ENCODE measurements around the gene ACVR1C.

Gene ACVR1C

GRCh38 chr2:157492189-157492773 lies 136.4 kb downstream of the ACVR1C start:
- peak; percentile 65 to 80 for DNase-seq

DNA sequence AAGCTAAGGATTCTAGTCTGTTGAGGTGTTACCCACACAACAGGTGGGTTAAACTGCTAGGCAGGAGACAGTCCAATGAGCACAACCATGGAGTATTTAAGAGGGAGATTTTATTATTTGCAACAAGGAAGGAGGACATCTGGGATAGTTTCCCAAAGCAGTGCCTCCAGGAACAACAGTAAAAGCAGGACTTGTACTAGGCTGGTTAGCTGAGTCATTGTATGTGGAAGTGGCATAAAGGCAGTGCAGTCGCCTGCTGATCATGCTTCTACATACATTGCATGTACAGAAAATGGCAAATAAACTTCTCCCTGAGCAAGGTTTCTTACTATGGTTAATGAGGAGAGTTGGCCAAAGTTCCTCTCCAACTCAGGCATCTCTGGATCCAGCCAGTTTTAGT lies 138.7 kb downstream of the ACVR1C start:
- DNase-seq, result no peak

DNA sequence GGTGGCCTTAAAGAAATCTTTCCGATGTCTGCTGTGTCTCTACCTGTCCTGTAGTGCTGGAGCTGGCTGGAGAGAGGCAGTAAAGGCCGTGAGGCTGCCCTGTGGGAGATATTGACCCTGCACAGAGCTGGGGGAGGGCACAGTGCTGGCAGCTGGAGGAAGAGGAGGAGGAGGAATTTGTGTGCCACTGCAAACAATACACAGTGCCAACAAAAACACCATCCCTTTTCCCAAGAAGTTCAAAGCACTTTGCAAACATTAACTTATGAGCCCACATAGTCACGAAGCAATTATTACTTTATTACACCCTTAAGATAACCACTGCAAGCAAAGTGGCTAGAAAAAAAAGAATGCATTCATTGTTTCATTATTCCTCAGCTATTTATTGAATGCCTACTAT lies 139.8 kb downstream of the ACVR1C start:
- DNase-seq, result no peak

DNA sequence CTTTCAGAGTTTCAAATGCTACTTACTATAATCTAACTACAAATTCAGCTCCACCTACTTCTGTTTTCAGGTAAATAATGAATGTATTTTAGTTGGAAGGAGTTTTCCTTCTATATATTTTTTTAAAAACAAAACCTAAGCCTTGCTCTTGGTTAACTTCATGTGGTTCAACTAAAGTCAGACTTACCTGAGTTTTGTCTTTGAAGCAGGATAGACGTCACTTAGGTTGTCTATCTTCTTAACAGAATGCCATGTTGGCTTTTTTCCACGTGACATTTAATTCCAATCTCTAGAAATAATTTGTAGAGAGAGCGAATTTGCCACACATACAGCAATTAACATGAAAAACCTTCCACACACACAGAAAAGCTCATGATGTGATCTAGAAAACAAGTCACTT lies 140.9 kb downstream of the ACVR1C start:
- no peak for DNase-seq

- no peak for DNase-seq
Observed at GRCh38 chr2:157487271-157487610, 141.4 kb downstream of the ACVR1C start.

DNA sequence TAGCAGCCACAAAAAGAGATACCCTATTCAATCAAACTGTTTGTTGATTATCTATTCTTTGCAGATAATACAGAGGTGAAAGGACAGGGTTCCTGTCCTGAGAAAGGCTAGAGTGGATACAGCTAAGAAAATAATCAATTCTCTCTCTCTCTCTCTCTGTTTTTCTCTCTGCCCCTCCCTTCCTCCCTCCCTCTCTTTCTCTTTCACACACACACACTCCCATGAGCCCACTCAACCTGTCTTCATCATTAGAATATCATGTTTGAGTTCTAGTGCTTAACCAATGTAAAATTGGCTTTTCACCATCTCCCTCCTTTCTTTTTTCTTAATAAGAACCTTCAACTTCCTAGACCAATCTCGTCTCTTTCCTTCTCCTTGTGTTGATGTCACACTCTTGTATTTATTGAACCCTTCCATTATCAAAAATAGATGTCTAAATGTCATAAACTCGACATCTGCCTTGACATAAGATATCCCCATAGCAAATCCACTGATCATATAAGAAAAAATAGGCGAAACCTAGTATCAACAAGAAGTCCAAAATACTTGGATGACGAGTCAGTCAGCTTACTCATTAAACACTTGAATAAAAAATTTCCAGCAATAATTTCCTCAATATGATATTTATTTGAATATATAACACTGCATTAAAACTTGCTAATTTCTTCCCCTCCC lies 141.9 kb downstream of the ACVR1C start:
- no peak for DNase-seq

- DNase-seq, result no peak
Observed at GRCh38 chr2:157480182-157480961, 148.3 kb downstream of the ACVR1C start.

- DNase-seq, result no peak
Observed at GRCh38 chr2:157479081-157480027, 149.3 kb downstream of the ACVR1C start.

GRCh38 chr2:157477919-157478318 lies 150.7 kb downstream of the ACVR1C start:
- DNase-seq, result no peak

DNA sequence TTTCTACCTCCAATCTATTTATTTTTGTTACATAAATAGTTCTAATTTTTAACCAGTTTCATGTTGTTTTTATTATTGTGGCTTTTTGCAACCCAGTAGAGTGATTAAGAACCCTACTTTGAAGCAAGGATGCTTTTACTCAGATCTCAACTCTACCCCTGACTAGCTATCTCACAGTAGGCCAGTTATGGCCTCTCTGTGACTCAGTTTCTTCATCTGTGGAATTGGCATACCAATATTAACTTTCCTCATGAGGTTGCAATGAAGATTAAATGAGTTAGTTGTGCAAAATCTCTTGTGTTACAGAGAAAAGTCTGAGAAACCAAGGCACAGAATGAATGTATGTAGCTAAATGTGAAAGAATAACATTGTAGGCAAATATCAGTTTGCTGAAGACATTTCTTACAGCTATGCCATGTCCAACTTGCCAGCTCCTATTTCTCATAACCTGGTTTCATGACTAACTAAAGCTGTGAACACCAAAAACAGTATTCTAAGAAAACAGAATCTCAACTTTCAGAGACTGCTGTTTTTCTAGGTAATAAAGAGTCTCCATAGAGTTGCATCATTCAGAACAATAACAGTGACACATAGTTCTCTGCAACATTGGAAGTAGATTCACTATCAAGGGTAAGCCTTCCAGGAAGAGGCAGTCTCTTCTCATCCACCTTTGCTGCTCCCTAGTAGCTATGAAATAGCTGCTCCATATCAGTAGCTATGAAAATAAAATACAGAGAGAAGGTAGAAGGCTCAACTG lies 151.5 kb downstream of the ACVR1C start:
- no peak for DNase-seq
